Kasumi-1 (cell line): ENCODE results near the gene WWOX.

ENCODE experiments used
- DNase-seq, 2 experiments: peaks; one replicate each; lab custom pipeline; 2025; lab: John Stamatoyannopoulos, UW

The WWOX gene

DNA sequence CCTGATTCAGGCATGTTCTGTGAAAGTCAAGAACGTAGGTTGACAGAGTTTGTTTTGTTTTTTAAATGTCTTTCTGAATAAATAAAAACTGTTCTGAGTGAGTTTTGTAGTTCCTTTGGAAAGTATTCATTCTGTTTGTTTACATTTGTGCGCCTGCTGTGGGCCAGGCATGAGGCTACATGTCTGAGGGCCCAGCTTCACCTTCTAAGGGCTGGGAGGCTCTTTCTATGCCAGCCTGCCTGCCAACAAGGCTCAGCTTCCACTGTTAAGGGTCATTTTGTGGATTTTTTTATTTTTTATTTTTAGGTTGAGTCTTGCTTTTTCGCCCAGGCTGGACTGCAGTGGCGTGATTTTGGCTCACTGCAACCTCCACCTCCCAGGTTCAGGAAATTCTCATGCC lies 6.1 kb downstream of the WWOX start:
- DNase-seq = no peak

DNA sequence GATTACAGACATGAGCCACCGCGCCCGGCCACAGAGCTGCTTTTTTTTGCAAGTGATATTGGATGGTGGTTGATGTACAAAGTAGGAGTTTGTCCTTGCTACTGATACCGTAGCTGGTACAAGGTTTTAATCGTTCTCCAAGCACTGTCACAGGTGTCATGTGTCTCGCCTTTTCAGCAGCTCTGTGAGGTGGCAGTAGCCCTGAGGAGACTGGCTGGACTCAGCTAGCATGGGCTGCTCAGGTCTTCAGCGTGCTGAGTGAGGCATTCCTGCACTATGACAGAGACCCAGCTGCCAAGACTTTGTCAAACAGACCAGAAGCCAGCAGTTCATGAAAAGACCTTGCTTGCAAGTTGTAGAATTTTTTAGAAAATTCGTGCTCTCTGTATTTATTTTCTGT lies 7.2 kb downstream of the WWOX start:
- no peak for DNase-seq

DNA sequence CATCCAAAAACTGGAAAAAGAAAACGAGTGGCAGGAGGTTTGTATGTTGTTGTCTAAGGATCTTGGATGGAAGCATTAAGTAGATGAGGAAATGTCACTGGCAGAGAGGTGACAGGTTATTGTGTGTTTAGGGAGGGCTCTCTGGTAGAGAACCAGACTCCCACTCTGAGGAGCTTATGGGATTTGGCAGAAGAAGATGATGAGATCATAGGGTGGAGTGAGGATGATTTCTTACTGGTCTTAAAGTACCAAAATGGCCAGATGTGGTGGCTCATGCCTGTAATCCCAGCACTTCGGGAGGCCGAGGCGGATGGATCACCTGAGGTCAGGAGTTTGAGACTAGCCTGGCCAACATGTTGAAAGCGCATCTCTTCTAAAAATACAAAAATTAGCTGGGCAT lies 9.0 kb downstream of the WWOX start:
- no peak for DNase-seq

DNA sequence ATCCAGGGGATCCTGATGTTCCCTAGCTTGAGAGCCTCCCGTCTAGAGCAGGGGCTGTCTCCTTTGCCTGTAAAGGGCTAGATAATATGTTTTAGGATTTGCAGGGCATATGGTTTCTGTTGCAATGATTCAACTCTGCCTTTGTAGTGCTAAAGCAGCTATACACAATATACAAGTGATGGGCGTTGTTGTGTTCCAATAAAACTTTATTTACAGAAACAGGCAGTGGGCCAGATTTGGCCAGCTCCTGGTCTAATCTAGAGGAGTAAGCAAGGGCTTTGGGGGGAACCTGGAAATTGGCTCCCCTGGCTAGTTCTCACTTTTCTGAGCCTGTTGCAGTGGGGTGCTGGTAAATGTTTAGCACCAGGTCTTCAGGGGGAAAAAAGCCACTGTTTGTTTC lies 13.8 kb downstream of the WWOX start:
- no peak for DNase-seq

DNA sequence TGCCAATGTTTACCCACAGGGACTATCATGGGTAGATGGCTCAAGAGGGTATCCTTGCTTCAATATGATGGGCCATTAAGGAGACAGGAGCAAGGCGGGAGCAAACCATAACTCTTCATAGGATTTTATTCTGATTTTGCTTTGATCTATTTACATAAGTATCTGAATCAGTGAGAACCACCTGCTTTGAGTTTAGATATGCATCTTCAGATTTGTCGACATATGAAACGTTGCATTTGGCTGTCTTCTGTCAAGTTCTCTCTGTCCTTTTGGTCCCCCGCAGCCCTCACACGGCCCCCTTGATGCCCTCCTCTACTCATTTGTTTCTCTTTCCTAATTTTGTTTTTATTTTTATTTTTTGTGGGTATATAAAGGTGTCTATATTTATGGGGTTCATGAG lies 16.2 kb downstream of the WWOX start:
- no peak for DNase-seq

DNA sequence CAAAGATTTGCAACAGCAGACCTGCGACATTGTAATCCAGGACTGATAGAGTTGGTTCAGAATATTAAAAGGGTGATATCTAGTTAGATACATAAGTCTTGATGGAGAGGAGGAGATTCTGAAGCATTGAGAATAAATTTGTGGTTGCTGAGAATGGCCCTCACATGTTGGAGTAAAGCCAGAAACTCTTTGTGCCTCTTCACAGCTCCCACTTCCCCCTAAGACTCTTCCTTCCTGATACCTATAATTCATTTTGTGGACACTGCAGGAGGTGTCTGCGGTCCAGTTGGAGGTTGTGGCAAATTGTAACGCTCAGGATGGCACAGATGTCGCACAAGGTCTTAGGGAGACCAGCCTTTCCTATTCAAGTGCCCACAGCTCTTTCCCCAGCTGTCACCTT lies 17.5 kb downstream of the WWOX start:
- peak; percentile 35 to 48 for DNase-seq

DNA sequence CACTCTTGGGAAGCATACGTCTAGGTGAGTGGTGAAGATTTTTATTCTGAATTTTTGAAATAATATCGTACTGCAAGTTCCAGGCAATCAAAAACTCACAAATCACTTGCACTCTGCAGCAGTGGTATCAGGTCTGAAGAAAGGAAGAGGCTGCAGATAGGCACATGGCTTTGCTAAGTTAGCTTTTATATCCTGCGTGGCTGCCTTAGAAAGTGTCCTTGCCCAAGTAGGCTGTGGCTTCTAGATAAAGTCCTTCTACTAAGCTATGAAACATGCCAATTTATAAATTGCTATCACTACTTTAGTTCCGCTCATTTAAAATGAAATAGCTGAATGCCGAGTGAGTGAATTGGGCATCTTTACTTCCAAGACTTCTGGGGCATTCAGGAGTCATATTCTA lies 17.9 kb downstream of the WWOX start:
- no peak for DNase-seq

DNA sequence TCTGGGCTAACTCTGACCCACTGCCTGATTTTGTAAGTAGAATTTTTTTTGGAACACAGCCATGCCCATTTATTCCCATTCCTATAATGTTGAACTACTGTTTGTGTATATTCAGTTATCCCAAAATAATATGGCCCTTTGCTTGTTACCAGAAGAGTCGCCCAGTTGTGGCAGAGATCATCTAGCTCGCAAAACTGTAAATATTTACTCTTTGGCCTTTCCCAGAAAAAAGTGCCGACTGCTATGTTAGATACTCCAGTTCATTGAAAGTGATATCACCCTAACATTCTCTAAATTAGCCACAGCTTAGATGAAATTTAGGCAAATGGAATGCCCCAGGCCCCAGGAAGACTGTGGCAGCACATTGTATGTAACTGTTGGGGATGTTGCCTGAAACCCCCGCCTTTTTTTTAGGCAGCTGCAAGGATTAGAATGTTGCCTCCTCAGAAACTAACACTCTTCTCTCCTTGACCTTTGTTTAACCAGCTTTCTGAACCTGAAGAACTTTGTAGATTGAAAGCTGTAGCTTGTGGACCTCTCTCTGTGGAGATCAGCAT lies 19.1 kb downstream of the WWOX start:
- no peak for DNase-seq

DNA sequence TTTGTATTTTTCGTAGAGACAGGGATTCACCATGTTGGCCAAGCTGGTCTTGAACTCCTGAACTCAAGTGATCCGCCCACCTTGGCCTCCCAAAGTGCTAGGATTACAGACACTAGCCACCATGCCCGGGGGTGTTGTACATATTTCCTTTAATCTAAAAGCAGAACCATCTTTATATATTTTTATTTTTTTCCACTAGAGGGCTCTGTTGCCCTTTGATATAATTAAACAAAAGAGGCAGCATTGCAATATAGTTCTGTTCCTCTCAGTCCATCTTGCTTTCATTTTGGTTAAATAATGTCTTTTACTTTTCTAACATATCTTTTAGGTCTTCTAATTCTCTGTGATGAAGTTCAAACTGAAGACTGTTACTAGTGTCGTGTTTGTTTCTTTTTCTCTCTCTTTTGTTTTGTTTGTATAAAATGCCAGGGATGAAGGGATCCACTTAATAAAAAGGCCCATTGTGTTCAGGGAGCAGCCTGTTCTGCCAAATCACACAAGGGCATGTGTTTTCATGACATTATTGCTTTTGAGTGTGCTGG lies 23.4 kb downstream of the WWOX start:
- peak; percentile 71 to 89 for DNase-seq

DNA sequence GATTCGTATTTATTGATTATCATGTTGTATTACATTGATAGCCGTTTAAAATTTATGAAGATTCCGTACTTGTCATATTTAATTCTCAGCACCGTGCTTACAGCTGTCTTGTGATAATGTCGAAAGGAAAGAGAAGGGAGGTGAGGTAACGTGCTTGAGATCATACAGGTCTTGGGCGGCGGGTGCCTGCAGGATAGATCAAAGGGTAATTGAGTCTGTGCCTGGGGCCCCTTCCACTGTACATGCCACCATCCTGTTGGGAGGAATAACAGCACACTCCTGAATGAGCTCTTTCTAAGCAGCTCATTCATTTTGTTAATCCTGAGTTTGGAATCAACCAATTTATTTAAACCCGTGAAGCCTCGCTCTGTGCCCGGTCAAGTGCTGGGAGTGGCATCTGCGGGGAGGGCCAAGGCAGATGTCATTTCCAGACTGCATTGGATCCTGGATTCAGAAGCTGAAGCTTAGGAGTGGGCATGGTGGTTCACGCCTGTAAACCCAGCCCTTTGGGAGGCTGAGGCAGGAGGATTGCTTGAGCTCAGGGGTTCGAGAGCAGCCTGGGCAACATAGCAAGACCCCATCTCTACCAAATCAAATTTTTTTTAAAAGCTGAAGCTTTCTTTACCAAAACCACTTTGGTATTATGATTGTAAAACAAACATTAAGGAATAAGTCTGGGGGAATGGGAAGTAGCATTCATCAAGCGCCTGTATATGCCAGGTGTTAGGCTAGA lies 25.8 kb downstream of the WWOX start:
- DNase-seq = no peak

DNA sequence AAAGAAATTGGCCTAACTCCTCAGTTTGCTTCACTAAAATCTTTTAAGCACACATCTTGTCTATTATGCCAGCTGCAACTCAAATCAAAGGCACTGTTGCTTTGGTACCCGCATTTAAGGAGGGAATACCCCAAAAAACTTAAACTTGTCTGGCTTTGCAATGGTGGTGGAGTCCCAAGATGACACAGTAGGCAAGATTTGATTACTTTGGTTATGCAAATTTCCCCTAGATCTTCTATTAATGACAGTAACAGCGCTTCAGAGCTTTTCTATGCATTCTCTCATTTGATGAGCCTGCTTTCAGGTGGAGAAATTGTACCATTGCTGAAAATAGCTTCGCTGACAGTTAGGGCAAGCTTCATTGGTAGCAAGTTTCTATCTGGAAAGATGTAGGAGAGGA lies 27.2 kb downstream of the WWOX start:
- no peak for DNase-seq

DNA sequence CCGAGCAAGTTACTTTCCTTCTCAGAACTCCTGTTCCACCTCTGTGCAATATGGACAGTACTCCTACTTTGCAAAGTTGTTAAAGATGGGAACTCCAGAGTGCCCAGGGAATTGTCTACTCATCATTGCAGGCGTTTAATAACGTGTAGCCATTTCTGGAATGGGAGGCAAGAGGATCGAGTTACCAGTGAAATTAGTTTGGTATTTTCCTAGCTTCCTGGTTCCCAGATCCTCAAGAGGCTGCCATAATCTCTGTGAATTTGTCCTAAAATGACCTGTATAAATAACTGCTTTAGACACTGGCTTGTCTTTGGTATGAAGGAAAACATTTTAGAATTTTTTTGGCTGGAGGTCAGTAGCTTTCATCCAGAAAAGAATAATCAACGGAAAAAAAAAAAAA lies 27.7 kb downstream of the WWOX start:
- DNase-seq = no peak

DNA sequence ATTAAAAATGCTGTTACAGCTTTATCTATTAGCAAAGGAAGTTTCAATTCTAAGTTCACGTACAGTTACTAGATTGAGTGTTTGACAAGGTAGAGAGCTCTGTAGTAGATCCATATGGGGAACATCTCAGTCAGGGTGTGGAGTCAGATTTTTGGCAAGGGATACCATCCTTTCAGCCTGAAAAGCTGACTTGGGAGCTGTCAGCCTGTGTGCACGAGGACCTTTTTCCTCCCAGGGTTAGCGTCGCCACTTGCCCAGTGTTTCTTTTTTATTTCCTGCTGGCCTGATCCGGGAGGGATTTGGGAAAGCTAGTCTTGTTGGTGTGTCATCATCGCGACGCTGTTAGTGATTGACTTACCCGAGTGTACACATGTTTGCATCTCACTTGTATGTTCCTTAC lies 29.5 kb downstream of the WWOX start:
- DNase-seq = no peak

DNA sequence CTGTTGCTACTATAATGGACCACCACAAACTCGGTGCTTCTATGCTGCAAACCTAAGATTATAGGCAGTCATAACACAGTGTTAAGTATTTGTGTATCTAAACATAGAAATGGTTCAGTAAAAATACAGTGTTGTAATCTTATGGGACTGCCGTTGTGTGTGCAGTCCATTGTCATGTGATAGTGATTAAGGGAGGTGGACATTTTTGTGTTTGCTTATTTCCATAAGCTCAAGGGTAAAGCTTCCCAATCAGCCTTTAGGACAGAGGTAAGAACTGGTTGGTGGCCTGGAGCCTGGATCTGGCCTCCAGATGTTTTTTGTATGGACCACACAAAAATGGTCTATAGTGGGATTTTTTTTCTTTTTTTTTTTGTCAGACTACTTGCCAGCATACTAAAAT lies 29.9 kb downstream of the WWOX start:
- no peak for DNase-seq

DNA sequence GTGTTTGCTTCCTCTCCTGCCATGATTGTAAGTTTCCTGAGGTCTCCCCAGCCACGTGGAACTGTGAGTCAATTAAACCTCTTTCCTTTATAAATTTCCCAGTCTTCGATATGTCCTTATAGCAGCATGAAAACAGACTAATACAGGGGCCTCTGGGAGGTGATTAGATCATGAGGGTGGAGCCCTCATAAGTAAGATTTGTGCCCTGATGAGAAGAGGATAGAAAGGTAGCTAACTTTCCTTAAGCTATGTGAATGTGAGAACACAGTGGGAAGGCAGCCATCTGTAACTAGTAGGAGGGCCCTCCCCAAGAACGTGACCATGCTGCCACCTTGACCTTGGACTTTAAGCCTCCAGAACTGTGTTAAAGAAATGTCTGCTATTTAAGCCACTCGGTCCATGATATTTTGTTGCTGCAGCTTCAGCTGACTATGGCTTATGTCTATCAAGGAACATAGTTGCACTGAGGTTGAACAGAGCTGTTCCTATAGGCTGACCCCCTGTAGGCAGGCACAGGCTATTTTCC lies 30.7 kb downstream of the WWOX start:
- DNase-seq = no peak

DNA sequence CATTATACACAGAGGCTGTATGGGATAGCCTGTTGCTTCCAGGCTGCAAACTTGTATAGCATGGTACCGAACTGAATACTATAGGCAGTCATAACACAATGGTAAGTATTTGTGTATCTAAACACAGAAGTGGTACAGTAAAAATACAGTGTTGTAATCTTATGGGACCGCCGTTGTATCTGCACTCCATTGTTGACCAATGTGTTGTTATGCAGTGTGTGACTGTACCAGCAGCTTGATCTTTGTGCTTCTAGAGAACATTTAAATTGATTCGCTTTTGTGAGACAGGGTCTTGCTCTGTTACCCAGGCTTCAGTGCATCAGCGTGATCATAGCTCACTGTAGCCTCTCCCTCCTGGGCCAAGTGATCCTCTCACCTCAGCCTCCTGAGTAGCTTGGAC lies 31.5 kb downstream of the WWOX start:
- DNase-seq = no peak

DNA sequence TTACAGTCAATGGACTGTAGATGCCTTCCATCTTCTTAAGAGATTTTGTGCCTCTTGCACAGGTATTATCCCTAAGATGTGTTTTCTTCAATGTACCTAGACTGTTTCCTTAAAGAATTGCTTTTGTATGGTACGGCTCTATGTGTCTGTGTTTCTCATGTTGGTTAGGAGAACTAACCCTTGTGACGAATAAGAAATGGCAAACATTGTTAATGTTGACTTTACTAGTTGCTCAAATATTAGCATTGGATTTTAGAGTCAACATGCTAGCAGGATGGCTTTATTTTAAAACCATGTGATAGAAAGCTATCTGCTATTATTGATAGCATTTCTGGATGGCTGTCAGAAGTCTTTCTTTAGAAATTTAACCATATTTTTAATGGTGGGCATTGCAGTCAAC lies 34.5 kb downstream of the WWOX start:
- no peak for DNase-seq

DNA sequence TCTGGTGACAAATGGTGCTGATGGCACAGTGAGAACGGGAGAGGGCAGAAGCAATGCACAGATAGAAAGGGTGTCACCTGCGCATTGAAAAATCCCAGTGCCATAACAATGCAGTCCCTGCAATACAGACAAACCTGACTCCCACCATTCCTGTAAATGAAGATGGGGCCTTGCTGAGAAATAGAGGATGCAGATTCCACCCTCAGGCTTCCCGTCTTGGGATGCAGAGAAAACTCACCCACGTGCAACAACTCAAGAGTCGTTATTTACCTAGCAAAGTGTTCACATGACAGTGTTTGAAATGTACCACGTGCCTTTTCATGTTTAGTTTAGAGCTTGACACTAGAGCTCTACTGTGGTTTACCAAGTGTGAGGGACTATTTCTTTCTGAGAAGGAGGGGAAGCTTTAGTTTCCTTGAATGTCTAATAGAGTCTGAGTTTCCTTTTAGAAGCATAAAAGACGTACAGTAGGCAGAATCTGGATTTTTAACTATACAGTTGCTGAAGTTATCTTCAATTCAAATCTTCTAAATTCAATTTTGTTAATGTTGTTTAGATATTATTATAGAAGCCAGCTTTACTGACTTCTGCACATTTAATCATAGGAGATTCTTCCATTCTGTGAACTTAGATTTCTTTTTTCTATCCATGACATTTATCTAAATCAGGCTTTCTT lies 35.6 kb downstream of the WWOX start:
- no peak for DNase-seq

DNA sequence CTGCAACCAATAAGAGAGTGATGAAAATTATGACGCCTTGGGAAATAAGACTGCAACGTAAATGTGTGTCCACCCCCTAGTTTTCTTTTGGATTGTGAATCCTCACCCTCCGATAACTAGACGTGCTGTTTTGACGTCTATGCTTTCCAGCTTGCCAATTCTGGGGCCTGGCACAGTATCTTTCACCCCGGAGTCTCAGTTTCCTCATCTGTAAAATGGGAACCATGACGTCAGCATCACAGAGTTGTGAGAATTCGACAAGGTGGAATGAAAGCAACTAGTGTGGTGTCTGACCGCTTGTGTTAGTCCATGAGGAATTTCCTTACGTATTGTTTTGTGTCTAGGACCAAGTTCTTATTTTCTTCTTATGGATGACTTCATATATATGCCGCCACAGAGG lies 37.7 kb downstream of the WWOX start:
- no peak for DNase-seq

DNA sequence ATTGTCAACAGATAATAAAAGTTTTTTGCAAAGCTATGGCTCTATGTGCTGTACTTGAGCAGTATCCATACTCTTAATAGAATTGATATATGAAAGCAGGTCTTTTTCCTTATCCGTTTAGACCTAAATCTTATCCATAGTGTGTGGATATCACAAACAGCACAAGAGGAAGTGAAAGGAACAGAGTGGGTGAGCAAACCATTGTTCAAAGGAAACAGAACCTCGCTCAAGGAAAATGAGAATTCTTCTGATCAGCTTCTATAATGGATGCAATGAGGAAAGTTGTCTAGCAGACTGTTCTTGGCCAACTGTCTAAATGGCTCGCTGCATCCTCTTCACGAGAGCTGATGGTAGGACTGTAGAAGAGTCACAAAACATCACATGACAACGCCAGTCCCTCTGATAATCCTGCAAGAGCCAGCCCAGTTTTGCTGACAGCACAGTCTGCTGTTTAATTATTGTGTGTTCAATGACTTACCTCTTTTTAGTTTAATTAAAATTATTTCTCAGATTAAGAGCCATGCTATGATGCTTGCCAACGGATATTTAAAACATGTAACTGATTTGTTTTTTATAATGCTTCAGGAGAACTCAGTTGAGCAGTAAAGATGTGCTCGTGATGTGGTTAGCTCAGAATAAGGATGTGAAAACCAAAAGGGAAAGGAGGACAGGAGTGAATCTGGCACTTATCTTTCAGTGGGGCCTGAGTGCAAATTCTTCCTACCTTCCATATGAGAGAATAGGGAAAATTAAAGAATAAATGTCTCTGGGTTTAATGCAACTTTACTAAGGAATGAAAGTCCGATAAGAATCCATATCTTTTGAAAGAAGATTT lies 38.5 kb downstream of the WWOX start:
- DNase-seq = no peak

DNA sequence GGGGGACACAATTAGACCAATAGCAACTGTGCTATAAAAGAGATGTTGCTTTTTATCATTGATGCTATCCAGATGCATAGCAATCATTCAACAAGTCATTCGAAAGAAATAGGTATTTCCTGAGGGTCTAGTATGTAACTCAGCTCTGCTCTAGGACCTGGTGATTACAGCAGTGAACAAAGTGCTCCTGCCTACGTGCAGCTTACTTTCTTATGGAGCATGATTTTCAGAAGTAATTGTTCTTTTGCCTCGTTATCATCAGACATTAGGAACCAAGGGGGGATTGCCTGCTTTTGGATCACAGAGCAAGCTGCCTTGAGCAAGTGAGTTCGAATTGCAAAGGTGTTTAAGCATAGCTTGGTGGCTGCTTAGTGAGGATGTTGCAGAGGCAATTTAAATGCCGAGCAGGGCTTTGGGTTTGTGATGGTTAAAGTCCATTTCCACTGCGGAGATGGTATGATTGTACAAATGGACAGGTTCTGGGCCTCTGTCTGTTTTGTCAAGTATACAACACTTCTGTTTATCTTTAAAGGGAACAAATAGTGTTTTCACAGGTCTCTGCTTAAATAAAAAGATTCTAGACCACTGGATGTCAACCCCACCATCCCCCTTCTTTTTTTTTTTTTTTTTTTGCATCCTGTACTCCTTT lies 41.5 kb downstream of the WWOX start:
- DNase-seq = no peak

DNA sequence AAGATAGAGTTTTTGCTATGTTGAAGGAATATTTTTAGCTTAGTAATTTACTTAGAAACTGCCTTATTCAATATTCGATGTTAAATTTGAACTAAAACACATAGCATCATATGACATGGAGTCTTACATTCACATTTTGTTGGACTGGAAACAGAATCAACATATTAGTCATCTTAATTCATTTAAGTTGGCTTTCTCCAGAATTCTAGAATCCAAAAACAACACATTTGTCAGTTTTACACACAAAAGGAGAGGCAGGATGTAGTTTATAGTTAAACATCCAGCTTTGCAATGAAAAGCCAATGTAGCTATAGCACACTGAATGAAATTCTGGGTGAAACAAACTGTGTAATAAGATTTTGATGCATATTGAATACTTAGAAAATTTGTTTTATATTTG lies 43.3 kb downstream of the WWOX start:
- no peak for DNase-seq
